Inflammatory macrophage treated with lipopolysaccharide for 4 hours (primary cell): ENCODE data around the gene SH3RF3.

Experiments
- DNase-seq: peaks from one replicate; pipeline ENCODE4 v3.0.0-alpha.2; 2020

SH3RF3 gene

DNA sequence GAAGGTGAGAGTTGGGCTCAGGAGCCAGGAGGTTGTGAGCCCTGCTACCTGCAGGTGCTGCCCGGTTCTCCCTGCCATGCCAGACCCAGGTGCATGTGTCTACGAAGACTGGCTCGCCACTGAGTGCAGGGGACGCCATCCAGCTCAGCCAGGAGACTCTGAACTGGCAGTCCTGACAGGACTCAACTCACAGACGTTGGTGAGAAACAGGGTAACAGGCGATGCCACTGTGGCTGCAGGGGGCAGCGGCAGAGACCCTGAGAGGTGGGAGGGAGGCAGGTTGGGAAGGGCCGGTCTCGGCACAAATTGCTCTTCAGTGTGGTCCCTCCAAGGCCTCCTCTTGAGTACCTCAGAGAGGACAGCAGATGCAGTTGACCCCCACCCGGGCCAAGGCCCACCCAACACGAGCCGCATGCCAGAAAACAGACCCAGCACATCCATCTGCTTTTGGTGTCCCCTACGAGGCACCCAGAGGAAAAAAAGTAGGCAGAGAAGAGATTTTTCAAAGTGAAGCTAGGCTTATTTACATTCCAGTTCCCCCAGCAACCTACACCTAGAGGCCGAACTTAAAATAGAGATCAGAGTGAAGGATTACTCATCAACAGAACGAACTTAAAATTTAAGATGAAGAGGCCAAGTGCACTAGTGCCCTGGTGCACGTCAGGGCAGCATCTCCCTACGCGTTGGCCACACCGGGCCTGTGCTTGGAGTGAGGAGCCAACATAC, 300.0 kb downstream of the SH3RF3 start:
- no peak for DNase-seq

DNA sequence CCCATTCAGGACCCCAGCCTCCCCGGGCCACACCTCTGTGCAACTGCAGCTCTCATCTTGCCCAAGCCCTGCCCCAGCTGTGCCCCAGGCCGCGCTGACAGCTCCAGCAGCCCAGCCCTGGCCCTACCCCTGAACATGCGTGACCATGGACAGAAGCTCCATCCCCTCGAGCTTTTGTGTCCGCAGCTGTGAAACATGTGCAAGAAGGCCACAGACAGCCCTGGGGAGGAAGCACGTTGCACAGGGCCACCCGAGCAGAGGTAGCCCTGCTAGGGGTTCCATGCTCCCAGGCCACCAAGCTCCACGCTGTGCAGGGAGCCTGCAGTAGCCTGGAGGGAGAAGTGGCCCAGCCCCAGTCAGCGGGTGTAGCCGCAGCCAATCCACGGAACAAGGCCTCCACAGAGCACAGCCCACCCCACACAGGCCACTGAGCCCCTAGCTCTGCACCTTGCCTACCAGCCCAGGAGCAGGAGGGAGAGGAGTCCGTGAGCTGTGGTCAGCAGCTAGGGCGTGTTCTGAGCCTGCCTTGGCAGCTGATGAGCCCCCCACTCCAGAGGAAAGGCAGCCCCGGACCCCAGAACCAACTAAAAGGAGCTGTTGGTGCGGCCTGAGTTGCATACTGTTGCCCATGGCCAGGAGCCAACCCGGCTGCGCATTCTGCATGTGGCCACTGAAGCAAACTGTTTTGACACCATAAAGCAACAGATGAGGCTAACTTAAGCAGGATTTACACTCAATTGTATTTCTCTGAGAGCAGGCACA, 300.7 kb downstream of the SH3RF3 start:
- DNase-seq = no peak

DNA sequence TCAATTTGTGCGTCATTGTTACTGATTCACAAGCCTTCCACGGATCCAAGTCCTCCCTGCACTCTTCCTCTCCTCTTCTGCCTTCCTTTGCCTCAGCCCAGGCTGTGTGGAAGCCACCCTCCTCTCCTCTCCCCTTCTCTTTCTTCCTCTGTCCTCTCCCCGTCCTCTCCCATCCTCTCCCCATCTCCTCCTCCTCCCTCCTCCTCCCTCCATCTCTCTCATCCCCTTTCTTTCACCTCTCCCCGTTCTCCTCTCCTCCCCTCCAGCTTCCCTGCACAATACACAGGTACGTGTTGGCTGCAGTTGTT, 301.3 kb downstream of the SH3RF3 start:
- no peak for DNase-seq

DNA sequence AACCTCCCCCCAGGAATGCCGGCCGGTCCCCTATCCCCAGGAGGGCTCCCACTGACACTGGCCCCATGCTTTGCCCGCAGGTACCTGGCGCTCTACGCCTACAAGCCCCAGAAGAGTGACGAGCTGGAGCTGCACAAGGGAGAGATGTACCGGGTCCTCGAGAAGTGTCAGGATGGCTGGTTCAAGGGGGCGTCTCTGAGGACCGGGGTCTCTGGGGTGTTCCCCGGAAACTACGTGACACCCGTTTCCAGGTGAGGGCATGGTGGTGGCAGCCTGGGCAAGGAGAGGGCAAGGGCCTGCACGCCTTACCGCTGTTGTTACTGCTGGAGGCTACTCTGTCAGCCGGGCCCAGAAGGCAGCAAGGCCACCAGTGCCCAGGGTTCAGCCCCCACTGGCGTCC, 303.4 kb downstream of the SH3RF3 start:
- DNase-seq = no peak

DNA sequence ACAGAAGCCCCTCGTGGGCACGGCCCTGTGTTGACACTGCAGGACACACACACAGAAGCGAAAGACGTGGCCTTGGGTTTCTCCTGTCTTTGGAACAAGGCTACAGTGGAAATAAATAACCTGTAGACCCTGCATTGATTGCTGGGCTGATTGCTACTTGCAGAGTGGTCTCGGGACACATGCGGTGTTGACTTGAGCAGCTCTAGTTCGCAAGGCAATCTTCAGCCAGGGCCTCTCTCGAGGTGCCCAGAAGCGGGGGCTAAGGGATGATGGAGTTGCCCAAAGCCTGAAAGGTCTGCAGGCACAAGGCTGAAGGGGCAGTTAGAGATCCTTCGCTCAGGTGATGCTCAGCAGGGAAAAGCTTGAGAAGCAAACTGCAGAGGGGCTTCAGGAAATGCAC, 304.5 kb downstream of the SH3RF3 start:
- no peak for DNase-seq

DNA sequence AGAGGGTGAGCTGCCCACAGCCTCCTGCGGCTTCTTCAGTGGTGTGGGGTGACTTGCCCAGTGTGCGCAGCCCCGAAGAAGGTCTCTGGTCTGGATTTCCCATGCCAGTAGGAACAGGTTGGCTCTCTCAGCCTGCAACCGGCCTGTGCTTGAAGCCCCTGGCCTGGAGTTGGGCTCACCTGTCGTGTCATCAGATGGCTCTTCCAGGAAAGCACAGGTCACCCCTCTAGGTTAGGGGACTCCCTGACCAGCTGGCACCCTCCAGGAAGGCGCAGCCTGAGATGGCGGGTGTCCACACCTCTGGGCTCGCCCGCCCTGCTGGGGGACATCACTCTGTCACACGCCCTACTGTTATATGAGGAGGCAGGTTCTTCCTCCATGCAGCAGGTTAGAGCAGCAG, 304.9 kb downstream of the SH3RF3 start:
- no peak for DNase-seq

DNA sequence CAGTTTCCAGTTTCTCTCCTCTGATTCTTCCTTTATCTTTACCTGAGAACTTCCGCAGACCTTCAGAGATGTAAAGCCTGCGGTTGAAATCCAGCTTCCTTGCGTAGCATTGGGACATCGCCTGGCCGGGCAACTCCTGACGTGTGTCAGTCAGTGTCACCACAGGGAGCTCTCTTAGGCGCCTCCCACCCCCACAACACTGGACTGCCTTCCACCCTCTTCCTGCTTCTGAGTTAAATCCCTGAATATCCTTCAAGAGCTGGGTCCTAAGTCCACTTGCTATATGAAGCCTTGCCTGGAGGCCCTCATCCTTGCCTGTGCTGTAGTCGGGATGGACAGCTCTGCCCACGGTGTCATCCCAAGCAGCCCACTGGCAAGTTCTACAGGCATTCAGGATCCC, 305.3 kb downstream of the SH3RF3 start:
- no peak for DNase-seq

DNA sequence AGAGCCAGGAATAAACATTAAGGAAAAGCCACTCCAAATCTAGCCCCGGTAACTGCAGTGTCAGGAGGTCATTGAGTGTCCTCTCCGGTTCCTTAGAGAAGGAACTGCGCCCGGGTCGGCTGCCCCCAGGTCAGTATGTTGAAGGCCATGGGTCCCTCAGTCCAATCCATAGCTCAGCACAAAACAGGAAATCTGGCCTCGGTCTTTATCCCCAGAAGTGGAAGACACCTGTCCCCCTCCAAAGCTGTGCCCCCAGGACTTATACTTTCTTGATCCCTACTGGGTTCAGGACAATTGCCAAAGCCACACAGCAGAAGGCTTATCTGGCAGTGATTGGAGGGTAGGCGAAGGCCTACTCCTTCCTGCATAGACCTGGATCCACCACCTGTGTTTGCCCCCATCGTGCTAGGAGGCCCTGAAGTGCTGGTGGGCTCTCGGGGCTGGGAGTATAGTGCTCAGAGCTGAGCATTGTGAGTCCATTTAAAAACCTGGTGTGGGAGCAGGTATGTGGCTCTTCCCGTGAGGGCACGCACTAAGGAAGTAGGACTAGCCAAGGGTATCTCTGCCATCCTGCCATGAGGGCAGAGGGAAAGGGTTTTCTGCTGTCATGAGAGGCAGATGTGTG, 306.2 kb downstream of the SH3RF3 start:
- no peak for DNase-seq

DNA sequence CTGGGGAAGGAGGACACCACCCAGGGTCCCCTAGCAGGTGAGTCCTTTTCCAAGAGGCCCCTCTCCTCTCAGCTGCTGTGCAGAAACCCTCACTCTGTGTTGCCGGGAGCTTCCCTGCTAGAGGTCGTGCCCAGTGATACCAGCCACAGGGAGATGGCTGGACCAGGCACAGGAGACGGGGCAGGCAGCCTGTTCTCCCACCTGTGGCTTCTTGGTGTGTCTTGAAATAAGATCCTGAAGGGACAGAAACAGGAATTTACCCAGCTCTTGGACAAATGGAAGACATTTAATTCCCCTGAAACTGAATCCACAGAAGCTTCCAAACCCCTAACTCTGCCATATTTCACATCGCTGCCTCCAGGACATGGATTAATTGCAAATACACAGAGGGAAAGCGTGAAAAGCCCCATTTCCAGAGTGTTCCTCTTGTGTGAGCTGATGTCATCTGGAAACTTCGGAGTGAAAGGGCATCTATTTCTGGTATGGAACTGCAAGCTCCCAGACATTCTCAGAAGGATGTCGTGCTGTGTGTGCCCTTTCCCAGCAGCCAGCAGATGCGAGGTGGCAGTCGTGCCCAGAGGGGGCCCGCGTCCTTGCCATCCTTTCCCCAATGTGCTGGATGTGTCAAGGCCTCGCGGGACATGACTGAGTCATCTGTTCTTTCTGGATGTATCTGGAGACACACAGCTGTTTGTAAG, 307.0 kb downstream of the SH3RF3 start:
- no peak for DNase-seq

DNA sequence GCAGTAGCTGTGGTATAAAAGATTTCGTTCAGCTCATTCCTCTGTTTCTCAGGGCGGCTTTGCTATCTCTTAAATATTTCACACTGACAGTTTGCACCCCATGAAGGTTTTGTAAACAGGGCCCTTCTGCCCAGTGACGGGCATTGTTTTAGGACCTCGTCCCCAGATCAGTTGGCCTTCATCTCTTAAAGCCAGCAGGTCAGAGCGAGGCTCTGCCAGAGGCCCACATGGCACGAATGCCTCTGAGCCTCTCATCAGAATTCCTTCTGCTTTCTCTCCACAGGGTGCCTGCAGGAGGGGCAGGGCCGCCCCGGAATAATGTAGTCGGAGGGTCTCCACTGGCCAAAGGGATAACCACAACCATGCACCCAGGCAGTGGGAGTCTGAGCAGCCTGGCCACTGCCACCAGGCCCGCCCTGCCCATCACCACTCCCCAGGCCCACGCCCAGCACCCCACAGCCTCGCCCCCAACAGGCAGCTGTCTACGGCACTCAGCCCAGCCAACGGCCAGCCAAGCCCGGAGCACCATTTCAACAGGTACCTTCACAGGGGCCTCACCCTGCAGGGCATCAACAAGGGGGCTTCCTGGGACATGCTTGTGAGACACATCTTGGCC, 307.7 kb downstream of the SH3RF3 start:
- no peak for DNase-seq

DNA sequence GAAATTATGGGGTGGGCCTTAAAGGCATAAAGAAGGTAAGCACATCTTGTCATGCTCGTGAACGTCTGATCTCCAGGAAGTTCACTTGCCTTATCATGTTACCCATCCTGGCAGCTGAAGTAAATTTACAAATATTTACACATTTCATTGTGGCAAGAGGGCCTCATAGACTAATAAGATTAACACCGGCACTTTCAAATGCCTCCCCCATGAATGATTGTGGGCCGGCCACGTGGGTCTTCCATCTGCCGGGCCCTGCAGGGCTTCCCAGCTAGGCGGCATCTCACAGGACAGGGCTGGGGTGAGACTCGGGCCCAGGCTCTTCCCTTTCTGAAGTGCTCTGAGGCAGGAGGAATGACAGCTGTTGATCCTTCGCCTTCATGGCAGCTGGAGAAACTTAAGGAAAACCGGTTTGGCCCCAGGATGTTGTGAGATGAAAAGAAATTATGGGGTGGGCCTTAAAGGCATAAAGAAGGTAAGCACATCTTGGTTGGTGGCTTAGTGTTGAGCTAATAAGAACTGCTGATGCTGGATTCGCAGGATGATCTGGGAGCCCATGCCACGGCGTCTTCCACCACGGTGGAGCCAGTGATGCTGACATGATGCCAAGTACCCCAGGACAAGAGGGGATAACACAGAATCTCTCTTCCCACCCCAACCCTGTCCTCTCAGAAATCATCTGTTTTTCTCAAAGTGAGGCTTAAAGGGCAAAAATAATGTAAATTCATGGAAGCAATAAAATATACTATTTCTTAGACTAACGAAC, 308.5 kb downstream of the SH3RF3 start:
- no peak for DNase-seq

DNA sequence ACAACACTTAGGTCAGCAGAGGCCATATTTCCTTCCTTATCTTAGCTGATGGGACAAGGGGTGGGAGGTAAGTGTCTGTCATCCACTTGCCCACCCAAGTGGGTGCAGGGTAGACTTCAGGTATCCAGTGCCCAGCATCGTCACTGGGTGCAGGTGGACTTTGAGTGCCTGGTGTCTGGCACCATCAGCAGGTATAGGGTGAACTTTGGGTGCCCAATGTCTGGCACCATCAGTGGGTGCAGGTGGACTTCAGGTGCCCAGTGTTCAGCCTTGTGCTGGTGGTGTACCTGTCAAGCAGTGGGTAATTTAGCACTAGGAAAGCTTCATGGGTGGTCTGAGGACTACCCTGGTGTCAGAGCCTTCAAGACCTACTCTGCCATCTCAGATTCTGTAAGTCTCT, 309.1 kb downstream of the SH3RF3 start:
- no peak for DNase-seq

DNA sequence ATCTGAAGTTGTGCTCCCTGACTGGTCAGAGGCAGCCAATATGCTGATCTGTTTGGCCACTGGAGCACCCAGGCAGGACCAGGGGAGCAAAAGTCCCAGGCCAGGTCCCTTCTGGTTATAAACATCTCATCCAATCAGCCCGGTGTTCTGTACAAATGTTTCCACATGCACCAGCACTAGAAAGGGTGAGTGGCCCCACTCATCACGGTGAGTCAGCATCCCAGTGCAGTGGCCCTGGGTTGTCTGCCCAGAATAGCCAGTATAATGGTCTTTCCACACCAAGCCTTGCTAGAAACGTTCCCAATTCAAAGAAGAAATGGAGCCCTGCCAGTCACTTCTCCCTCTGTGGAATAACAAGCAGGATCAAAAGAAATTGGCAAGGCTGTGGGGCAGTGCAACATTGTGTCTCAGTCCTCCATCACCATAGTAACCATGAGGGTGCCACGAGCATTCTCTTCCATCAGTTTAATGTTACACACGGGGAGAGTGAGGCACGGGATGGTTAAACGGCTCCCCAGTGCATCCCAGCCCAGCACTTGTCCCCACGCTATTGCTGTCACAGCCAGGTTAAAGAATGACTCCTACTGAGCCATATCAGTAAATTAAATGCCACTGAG, 309.9 kb downstream of the SH3RF3 start:
- peak; percentile 41 for DNase-seq

DNA sequence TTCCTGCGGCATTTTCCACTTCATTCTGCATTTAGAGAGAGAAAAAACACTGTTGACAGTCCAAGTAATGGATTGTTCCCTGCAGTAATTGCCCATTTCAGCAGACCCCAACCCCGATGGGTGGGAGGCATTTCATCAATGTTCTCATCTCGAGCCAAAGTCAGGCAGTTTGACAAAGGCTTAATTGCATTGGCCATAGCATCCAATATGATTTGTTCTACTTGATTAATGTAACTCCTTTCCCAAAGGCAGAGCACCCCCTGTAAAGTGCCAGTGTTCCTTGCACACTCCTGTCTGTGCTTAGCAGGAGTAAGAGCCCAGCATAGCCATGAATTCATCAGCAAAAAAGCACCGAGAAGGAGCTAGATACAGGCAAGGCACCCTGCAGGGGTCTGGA, 310.4 kb downstream of the SH3RF3 start:
- no peak for DNase-seq

DNA sequence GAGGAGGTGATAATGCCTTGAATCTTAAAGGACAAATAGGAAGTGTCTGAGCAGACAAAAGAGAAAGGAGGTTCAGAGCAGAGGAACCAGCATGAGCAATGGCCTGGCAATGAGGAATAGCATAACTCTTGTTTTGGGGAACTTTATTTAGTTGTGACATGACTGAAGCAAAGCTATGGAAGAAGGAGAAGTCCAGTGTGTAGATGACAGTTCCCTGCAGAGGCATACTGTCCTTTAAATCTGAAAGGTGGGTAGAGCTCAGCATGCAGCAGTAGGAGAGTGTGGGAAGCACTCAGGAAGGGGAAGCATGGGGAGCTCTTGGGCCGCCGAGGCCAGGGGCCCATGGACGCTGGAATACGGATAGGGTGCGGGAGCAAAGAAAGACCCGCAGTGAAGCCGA, 311.0 kb downstream of the SH3RF3 start:
- peak; percentile 84 for DNase-seq

DNA sequence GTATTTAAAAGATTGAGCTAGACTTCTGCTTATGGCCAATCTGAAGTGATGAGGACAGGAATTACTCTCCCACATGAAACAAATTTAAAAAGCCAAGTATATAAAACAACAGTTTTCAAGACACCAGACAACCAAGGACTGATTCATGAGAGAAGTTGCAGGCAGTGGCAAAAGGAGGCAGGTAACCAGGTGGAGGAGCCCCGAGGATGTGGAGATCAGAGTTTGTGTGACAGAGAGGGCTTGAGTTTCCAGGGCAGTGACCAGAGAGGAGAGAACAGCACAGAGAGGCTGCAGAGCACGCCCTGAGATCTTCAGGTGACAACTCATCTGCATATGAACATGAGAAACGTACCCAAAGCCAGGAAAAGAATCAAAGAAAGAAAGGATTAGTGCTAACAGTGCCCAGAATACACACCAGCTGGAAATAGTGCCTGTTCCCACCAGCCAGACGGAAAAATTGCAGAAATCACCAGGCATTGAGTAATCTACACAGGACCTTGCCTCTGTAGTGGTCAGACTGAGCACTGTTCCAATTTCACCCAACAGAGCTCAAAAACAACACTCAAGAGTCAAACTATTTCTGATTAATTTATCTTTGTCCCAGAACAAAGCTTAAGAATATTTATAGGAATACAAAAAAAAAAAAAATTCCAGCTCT, 311.6 kb downstream of the SH3RF3 start:
- DNase-seq = peak; percentile 56

DNA sequence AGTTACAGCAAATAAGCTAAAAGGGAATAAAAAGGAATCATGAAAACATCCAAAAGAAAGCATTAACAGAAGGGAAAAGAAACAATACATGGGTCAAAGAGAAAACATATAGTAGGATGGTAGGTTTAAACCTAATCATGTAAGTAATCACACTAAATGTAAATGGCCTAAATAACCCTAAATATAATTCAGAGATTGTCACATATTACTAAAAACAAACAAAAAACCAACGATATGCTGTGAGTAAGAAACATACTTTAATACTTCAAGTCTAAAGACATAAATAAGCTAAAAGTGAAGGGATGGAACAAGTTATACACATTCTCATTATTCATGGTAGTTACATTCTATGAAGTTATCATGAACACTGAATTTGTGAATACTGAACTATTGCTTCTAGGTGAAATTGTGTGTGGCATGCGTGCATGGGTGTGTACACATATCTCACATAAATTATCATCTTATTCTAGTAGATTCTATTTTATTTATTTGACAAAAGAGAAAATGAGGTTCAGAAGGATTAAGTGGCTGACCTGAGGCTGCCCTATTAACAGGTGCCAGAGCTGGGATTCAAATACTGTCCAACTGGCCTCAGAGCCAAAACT, 313.8 kb downstream of the SH3RF3 start:
- no peak for DNase-seq

DNA sequence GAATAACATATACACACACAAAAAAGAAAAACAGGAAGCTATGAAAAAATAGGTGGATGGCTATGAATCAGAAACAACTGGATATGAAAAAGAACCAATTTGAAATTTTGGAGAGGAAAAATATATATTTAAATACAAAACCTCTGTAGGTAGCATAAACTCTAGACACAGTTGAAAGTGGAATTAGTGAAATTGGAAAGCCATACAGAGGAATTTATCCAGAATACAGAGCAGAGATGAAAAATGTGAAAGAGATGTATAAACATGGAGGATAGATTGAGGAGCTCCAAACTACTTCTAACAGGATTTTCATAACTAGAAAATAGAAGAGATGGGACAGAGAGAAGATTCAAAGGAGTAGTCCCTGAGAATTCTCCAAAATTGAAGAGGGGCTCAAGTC, 315.9 kb downstream of the SH3RF3 start:
- no peak for DNase-seq

DNA sequence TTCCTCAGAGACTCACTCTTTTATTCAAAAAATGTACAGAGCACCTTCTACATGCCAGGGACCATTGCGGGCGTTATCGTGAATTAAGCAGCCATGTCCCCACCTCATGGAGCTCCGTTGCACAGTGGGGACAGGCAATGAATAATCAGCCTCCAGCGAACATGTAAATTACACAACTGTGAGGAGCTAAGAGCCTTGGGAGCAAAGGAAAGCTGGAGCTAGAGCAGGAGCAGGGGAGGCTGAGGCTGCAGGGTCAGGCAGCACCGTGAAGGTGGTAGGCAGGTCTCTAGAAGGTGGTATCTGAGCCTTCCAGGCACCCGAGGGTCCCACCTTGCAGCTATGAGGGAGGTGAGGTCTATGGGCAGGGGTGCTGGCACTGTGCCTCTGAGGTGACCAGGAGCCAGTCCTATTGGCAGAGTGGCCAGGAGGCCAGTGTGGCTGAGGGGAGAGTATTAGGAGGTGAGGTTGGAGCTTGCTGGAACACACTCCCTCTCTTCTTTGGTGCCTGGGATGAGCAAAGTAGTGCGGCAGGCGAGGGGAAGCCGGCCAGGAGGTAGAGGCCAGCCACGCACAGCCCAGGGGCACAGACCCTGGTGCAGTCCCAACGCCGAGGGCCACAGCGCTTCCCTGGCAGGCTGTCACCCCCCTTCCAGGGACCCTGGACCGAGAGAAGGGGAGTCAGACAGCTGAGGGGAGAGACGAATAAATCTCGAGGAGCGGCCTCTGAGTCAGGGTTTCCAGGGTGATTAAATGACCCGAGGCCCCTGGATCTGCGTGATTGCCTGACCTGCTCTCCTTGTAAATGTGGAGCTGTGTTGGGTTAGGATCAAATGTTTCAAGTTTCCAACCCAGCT, 317.5 kb downstream of the SH3RF3 start:
- no peak for DNase-seq

DNA sequence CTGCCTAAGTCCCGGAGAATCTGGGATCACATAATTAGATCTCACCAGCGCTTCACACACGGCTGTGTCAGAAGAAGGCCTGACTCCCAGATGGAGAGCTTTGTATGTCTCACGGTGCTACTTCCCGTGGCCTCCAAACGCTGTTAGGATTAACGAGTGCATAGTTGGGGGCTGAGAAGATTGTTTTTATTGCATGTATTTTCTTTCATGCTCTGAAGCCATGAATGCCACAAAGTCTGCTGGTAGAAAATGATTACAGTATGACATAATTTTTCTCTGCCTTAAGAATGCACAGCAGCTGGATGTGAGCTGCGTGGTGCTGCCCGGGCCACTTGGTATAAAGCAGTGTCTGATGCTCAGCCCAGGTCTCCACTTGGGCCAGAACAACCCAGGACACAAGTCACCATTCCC, 318.3 kb downstream of the SH3RF3 start:
- no peak for DNase-seq
